Nephron (organoid): ENCODE data around the gene DSCAM.

ENCODE experiments used
- H3K27ac Mint-ChIP-seq, 3 experiments: 2 replicates each; pipeline ENCODE4 v1.8.0; 2020; ENCODE audit warnings: mixed read lengths in 3 of 3, mild to moderate bottlenecking in 2 of 3, moderate library complexity in 1 of 3
- H3K27me3 Mint-ChIP-seq: 2 replicates; pipeline ENCODE4 v1.8.0; 2021; ENCODE audit warnings: low read depth, mild to moderate bottlenecking, moderate library complexity, mixed read lengths
- H3K36me3 Mint-ChIP-seq: 2 replicates; pipeline ENCODE4 v1.8.0; 2020; ENCODE audit warnings: low read depth, mixed read lengths
- H3K4me1 Mint-ChIP-seq: 2 replicates; pipeline ENCODE4 v1.8.0; 2020; ENCODE audit warnings: mixed read lengths
- H3K4me3 Mint-ChIP-seq, 3 experiments: 2 replicates each; pipeline ENCODE4 v1.8.0; 2020; ENCODE audit warnings: mild to moderate bottlenecking in 3 of 3, mixed read lengths in 3 of 3, moderate library complexity in 2 of 3
- H3K9me3 Mint-ChIP-seq: 2 replicates; pipeline ENCODE4 v1.8.0; 2020; ENCODE audit warnings: mixed read lengths
- TF ChIP-seq, protein P1 (sequence below), 3 experiments: fragments of 200-600 bp; sonication (generic); IDR thresholded peaks; one replicate each; pipeline ENCODE4 v1.5.0; 2021; ENCODE audit warnings: antibody characterized with exemption in 3 of 3; ENCODE audit not compliant: unreplicated experiment in 3 of 3

Gene DSCAM

DNA sequence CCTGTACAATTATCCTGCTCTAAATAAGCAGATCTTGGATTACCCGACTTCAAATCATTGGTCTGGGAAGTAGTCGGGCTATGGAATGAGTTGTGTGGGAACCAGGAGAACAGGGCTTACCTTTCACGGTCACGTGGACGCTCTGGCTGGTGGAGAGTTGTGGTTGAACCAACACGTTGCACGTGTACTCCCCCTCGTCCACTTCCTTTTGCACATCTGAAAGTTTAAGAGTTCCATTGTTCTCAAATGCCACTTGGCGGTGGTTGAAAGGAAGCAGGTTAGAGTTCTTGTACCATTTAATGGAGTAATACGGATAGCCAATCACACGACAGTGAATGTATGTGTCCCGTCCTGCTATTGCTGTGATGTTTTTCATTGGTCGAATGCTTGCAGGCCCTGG is 509.0 kb downstream of the DSCAM start:
- Mint-ChIP-seq H3K4me1 (no peaks in the 10 kb centered on the region), H3K27ac (no peak overlapping the region), H3K36me3 (no peaks in the 10 kb centered on the region), H3K27me3 (no peaks in the 10 kb centered on the region), H3K4me3 (no peak overlapping the region), H3K9me3 (no peaks in the 10 kb centered on the region)
- TF ChIP-seq, protein P1, sequence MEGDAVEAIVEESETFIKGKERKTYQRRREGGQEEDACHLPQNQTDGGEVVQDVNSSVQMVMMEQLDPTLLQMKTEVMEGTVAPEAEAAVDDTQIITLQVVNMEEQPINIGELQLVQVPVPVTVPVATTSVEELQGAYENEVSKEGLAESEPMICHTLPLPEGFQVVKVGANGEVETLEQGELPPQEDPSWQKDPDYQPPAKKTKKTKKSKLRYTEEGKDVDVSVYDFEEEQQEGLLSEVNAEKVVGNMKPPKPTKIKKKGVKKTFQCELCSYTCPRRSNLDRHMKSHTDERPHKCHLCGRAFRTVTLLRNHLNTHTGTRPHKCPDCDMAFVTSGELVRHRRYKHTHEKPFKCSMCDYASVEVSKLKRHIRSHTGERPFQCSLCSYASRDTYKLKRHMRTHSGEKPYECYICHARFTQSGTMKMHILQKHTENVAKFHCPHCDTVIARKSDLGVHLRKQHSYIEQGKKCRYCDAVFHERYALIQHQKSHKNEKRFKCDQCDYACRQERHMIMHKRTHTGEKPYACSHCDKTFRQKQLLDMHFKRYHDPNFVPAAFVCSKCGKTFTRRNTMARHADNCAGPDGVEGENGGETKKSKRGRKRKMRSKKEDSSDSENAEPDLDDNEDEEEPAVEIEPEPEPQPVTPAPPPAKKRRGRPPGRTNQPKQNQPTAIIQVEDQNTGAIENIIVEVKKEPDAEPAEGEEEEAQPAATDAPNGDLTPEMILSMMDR (IDR thresholded peaks at IDR 0.05; ENCODE audit: unreplicated experiment in 3 of 3), result no peak

GRCh38 chr21:40335704-40336103 is 511.3 kb downstream of the DSCAM start:
- no peak overlapping the region for H3K4me3 Mint-ChIP-seq
- H3K9me3 Mint-ChIP-seq, result no peaks in the 10 kb centered on the region
- H3K27me3 Mint-ChIP-seq, result no peaks in the 10 kb centered on the region
- H3K36me3 Mint-ChIP-seq, result no peaks in the 10 kb centered on the region
- no peaks in the 10 kb centered on the region for H3K4me1 Mint-ChIP-seq
- TF ChIP-seq, protein P1 (IDR thresholded peaks at IDR 0.05; ENCODE audit: unreplicated experiment in 3 of 3), result no peak
- no peak overlapping the region for H3K27ac Mint-ChIP-seq

DNA sequence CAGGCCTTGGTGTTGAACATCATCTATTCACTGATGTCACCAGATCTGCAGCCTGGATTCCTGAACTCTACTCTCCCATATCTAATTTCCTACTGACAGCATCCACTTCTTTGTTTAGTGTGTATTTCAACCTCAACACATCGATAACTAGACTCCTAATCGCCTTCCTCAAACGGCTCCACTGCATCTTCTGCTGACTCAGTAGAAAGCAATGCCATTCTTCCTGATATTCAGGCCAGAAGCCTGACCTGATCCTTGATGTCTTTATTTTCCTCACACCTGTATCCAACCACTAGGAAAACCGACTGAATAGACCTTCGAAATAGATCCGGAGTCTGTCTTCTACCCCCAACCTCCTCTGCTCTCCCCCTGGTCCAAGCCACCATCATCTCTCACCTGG is 512.8 kb downstream of the DSCAM start:
- TF ChIP-seq, protein P1 (IDR thresholded peaks at IDR 0.05; ENCODE audit: unreplicated experiment in 3 of 3), result no peak
- no peaks in the 10 kb centered on the region for H3K27me3 Mint-ChIP-seq
- no peak overlapping the region for H3K4me3 Mint-ChIP-seq

GRCh38 chr21:40333731-40334130 is 513.2 kb downstream of the DSCAM start:
- TF ChIP-seq, protein P1 (IDR thresholded peaks at IDR 0.05; ENCODE audit: unreplicated experiment in 3 of 3), result no peak
- Mint-ChIP-seq H3K27me3 (no peaks in the 10 kb centered on the region), H3K4me3 (no peak overlapping the region), H3K9me3 (no peaks in the 10 kb centered on the region), H3K4me1 (no peaks in the 10 kb centered on the region), H3K36me3 (no peaks in the 10 kb centered on the region), H3K27ac (no peak overlapping the region)

More for the DNA sequence above, 512.8 kb downstream of the DSCAM start:
- H3K36me3 Mint-ChIP-seq, result no peaks in the 10 kb centered on the region
- no peak overlapping the region for H3K27ac Mint-ChIP-seq
- no peaks in the 10 kb centered on the region for H3K4me1 Mint-ChIP-seq
- no peaks in the 10 kb centered on the region for H3K9me3 Mint-ChIP-seq

- Mint-ChIP-seq H3K36me3 (no peaks in the 10 kb centered on the region), H3K9me3 (peaks cover 2% of the 10 kb centered on the region), H3K27ac (no peak overlapping the region), H3K4me3 (no peak overlapping the region), H3K27me3 (no peaks in the 10 kb centered on the region), H3K4me1 (no peaks in the 10 kb centered on the region)
- TF ChIP-seq, protein P1 (IDR thresholded peaks at IDR 0.05; ENCODE audit: unreplicated experiment in 3 of 3), result no peak
These were observed 515.2 kb downstream of the DSCAM start for GRCh38 chr21:40331804-40332203.

DNA sequence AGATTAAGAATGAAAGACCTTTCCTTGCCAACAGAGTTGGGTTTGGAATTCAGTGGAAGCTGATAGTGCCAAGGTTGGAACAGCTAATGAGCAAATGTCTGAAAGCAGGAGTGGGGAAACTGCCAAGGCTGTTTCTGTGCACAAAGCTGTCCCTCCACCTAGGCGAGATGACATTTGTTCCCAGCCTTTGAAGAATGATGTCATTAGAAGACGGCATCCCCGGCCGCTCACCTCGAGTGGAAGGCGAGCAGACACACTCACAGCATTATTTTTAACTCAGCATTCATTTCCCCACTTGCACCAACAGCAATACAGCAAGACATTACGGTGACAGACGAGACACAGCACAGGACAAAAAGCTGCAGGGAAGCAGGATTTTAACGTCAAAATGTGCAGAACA is 515.8 kb downstream of the DSCAM start:
- Mint-ChIP-seq H3K27me3 (no peaks in the 10 kb centered on the region), H3K27ac (no peak overlapping the region), H3K4me1 (no peaks in the 10 kb centered on the region), H3K36me3 (no peaks in the 10 kb centered on the region), H3K4me3 (no peak overlapping the region), H3K9me3 (peaks cover 2% of the 10 kb centered on the region)
- TF ChIP-seq, protein P1 (IDR thresholded peaks at IDR 0.05; ENCODE audit: unreplicated experiment in 3 of 3), result no peak
